ENCODE measurements around the gene C4orf50. TPM values are rescaled to one million over a fixed set of nuclear protein-coding genes. Genes with fewer than 3 reads are reported as not detected.
A peak's percentile ranks its signal among the peaks of the same experiment; 100 is the strongest.
"Not testable (repeated sequence)": the region's sequence is repeated elsewhere in the genome, so short reads cannot be mapped to it uniquely, and the experiment has no call there.

C4orf50 gene
- polyA plus RNA-seq, 4 donors, result 0.01 to 0.02 TPM; not detected in 2

DNA sequence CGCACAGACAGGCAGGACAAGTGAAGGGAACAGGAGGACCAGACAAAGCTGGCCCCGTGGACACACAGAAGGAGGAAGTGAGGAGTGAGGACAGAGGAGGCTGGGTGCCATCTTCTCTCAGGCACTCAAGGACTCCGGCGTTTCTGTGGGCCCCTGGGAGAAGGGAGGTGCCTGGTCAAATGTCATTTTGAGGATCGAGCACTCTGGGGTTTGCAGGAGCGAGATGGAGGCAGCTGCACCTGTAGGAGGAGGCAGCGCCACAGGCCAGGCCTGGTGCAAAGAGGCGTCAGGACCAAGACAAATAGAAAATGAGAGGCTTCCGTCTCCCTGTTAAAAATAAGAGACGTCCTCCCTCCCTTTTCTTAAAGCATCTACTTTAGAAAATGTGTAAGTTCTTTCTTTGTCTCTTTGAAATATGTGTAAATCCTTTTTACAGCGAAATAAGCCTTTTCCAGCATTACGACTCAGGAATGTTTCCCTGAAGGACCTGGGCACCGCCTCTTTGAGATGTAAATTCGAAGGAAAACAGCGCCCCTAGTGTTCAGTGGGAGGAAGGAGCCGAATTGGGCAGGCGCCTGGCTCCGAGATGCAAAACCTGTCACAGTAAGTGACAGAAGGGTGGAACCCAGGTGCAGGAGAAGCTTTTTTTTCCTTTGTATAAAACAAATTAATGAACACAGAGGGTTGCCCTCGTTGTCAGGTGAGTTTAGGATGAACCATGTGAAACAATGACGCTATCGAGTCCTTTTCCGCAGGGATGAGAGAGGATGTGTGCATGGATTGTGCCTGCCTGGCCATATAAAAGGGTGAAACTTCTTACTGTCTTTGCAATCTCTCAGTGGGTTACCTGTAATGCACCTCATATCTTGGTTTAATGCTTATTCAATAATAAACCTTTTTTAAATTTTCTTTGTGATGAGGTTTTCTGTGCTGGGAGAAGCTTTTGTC is 1.4 kb upstream of the C4orf50 start:
- peak in 1 of 4 donors; percentile 48 for DNase-seq (ENCODE audit: low read depth in 4 of 4, low spot score in 2 of 4)

DNA sequence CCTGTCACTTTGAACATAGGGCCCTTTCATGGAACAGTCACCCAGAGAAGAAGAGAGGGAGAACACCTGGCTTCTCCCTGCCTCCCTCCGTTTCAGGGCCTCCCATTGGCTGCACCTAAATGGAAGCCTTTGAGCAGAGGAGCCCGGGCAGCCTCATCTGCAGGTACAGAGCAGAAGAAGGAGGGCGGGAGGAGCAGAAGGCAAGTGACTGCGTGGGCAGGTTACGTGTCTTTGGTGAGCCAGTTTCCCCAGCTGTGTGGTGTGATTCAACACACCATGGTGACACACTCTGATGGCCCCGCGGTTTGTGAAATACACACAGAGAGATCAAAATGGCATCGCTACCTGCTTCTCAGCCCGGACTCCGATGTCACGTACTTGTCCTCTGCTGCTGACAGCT is 431 bp downstream of the C4orf50 start:
- DNase-seq (ENCODE audit: low read depth in 4 of 4, low spot score in 2 of 4), result no peak

GRCh38 chr4:6017030-6017429 is 1.2 kb downstream of the C4orf50 start:
- no peak for DNase-seq (ENCODE audit: low read depth in 4 of 4, low spot score in 2 of 4)

GRCh38 chr4:6013564-6013963 is 4.7 kb downstream of the C4orf50 start:
- DNase-seq (ENCODE audit: low read depth in 4 of 4, low spot score in 2 of 4), result no peak

DNA sequence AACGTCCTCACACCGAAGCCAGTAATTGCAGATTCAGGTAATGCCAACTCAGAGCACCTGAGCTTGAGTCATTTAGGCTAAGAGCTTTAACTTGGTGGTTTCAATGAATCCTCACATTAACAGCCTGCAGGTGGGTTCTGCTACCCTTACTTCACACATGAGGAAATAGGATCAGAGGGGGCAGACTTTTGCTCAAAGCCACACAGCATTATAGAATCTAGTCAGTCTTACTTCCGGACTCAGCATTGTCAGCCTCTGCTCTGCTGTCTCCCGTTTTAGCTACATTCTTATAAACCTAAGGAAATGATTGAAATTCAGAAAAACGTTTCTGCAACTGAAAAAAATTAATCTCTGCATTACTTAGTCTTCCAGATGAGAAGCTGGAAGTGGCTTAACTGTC is 6.0 kb downstream of the C4orf50 start:
- DNase-seq (ENCODE audit: low read depth in 4 of 4, low spot score in 2 of 4), result no peak

DNA sequence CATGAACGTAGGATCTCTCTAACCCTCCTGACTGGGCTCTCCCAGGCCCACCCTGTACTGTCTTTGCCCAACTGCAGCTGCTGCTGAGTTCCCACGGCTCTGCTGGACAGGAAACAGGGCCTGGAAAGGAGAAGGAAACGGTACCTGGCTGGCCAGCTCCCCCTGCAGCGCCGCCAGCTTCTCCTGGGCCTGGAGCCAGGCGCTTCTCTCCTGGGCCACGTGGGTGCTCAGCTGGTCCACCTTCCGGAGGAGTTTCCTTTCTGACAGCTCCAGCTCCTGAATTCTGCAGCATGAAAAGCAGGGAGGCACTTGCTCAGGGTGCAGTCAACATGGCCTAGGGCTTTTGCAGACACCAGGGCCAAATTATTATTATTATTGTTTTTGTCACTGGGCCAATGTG is 6.5 kb downstream of the C4orf50 start:
- no peak for DNase-seq (ENCODE audit: low read depth in 4 of 4, low spot score in 2 of 4)

DNA sequence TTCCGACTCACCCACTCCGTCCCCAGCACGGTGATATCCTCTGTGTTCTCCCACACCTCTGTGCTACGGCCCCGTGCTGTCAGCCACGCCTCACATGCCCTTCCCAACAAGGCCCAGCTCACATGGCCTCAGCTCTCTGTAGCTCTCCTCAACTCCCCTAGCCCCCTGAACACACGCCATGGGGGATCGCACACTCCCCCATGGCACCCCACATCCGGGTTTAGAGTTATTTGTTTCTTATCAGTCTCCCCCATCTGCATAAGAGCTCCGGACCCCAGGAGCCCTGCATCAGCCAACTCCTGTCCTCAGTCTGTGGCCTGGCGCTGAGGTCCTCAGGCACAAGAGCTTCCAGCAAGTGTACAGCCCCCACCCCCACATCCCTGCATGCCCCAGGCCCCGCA is 7.0 kb downstream of the C4orf50 start:
- no peak for DNase-seq (ENCODE audit: low read depth in 4 of 4, low spot score in 2 of 4)

DNA sequence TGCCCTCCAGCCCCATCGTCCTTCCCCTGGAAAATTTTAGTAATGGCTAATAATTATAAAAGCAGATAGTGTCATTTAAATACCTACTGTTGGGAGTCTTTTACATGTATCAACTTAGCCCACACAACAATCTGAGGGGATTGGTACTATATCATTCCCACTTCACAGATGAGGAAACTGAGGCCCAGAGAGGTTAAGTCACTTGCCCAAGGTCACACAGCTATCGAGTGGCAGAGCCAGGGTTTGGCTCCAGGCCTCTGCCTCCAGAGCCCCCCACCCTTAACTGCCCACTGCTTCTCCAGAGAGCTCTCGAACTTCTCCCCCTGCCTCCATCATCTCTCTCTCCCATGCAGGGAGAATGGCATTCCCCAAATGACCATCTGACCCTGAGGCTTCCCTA is 7.4 kb downstream of the C4orf50 start:
- DNase-seq (ENCODE audit: low read depth in 4 of 4, low spot score in 2 of 4), result no peak

DNA sequence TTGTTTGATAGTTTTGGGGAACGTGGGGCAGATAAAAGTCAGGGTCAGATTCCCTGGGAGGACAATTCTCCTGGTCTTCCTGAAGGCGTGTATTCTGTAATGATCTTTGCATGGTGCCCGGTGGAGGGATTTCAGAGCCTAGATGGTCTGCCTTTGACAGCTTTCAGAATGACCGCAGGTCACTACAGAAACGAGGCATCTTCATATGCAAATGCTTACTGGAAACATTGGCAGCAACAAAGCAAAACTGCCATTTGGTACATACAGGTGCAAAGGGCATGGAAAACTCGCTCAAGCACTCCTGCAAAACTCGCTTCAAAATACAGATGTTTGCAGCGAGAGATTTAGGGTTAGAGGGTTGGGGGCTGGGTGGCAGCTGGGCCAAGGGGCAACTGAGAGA is 8.8 kb downstream of the C4orf50 start:
- DNase-seq (ENCODE audit: low read depth in 4 of 4, low spot score in 2 of 4), result no peak

DNA sequence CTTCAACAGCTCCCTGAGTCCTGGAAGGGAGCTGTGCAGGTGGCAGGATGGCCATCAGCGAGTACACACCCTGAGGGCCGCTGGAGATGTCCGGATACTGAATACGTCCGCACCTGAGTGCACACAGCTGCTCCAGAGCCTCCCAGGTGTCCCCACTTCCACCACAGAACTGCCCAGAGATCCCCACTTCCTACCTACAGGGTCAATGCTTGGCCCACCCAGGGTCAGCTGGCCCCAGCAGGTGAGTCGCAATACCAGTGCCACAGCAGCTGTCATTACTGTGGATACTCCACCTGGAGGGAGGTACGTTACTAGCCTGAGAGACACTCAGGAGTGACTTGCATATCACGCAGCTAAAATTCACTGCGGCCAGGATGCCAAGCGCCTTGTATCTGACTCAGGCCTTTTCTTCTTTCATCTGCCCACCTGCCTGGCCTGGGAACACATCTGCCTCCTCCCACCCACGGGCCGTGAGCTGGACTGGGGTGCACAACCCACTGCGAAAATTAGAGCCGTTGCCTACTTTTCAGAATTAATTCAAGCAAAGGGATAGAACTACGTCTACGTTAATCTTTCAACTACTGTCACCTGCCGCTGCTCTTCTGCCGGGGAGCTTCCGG is 9.4 kb downstream of the C4orf50 start:
- no peak for DNase-seq (ENCODE audit: low read depth in 4 of 4, low spot score in 2 of 4)

DNA sequence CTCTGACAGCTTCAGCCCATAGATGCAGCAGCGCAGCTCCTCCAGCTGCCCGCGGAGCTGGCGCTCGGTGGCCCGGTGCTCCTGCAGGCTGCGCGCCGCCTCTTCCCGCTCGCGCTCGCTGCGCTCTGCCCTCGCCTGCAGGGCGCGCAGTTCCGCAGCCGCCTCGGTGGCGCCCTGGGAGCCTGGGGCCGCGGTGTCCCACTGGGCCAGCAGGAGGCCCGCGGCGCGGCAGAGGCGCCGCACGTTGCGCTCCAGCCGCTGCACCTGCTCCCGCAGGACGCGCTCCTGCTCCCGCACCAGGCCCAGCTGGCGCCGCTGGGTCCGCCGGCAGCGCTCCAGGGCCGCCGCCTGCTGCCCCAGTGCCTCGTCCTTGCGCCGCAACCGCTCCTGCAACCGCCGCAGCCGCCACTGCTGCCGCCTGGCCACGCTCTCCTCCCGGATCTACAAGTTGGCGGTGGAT is 10.1 kb downstream of the C4orf50 start:
- DNase-seq (ENCODE audit: low read depth in 4 of 4, low spot score in 2 of 4), result no peak

GRCh38 chr4:6005175-6005574 is 13.1 kb downstream of the C4orf50 start:
- DNase-seq (ENCODE audit: low read depth in 4 of 4, low spot score in 2 of 4), result no peak

- DNase-seq (ENCODE audit: low read depth in 4 of 4, low spot score in 2 of 4), result not testable (repeated sequence)
Observed at GRCh38 chr4:6003485-6003884, 14.7 kb downstream of the C4orf50 start.

DNA sequence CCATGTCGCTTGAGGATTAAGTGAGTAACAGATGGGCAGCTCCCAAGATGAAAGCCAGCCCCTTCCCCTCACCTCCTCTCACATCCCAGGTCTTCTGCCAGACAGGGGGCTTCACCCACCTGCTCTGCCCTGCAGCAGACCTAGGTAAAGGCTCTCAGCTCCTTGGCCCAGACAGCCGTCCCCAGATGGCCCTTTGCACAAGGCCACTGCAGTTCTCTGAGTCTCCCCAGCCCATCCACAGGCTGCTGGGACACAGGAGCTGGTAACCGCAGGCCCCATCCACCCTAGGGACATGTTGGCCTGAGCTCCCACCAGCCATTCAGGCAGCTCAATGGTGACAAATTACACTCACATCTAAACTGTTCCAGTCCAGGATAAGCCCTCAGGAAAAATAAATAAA is 15.3 kb downstream of the C4orf50 start:
- DNase-seq (ENCODE audit: low read depth in 4 of 4, low spot score in 2 of 4), result no peak

GRCh38 chr4:6002492-6002833 is 15.8 kb downstream of the C4orf50 start:
- DNase-seq (ENCODE audit: low read depth in 4 of 4, low spot score in 2 of 4), result no peak

- no peak for DNase-seq (ENCODE audit: low read depth in 4 of 4, low spot score in 2 of 4)
Observed at GRCh38 chr4:6001680-6002491, 16.3 kb downstream of the C4orf50 start.

GRCh38 chr4:5999830-6000365 is 18.3 kb downstream of the C4orf50 start:
- no peak for DNase-seq (ENCODE audit: low read depth in 4 of 4, low spot score in 2 of 4)

DNA sequence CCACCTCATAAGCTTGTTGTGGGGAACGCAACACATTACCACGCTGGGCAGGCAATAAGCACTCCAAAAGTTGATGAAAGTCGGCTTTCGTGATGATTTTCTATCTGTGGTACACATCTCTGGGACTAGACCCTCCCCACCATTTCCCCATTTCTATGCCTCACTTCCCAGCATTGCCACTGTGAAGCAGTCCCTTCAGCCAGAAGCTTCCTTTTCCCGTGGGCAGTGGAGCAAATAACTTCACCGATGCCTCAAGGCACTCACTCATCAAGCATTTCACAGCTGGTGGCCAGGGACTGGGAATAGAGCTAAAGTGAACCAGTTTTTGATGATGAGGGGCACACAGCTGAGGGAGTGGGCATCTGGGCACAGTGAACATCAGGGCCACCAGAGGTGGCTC is 18.9 kb downstream of the C4orf50 start:
- DNase-seq (ENCODE audit: low read depth in 4 of 4, low spot score in 2 of 4), result no peak

DNA sequence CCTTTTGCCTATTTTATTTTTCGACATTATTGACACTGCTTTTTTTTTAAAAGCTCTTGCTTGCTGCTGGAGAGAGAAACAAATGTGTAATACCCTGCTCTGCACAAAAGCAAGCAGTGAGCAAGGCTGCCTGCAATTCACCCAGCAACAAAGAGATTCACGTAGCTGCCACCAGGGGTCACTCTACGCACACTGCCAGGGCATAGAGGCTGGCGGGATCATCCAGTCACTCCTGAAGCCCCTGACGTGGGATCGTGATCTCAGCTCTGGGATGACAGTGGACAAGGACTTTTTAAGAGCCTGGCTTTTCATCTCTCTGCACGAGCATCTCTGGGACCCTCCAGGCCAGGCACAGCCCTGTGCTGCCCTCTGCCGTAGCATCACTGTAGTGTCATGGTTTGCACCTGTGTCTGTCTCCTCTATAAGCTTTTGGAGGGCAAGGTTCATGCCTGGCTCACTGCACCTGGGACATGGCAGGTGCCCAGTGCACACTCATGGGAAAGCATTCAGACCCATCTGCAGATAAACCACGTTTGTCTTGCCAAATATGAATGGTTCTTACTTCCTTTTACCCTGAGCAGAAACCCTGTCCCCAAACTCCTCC is 19.8 kb downstream of the C4orf50 start:
- peak; percentile 29 to 68 (median 50) for DNase-seq (ENCODE audit: low read depth in 4 of 4, low spot score in 2 of 4)

GRCh38 chr4:5996641-5997040 is 21.6 kb downstream of the C4orf50 start:
- DNase-seq (ENCODE audit: low read depth in 4 of 4, low spot score in 2 of 4), result no peak

Data from left renal cortex interstitium (tissue), 4 donors.